Liver (tissue), 4 donors: Measurements from ENCODE around the gene MRPL41. TPM values are rescaled to one million over a fixed set of nuclear protein-coding genes. Genes with fewer than 3 reads are reported as not detected.

ENCODE experiments used
- polyA plus RNA-seq, 2 donors: library from polyadenylated mRNA; stranded (reverse) in 1 of 2; unstranded in 1 of 2; fragments of 200-250 nt in 1 of 2; fragments of >200 nt in 1 of 2; fragmentation: Nextera tagmentation in 1 of 2; extraction: Ambion mirVana in 1 of 2; gene quantifications; one replicate each; pipeline versions ENCODE4 v1.2.1 to v1.2.3, GENCODE V29; 2013 to 2015
- total RNA-seq, 2 donors: library from RNA; depleted of rRNA; stranded (reverse); fragments of >200 nt; gene quantifications; one replicate each; pipeline ENCODE4 v1.2.3, GENCODE V29; 2014
- donor health status: healthy.
- donor health status: healthy.
- donor health status: healthy.

Gene MRPL41
- total and polyA plus RNA-seq, 4 donors, result 31.7 to 120 (median 49.3) TPM

Other genes with a start within 250 kb of the MRPL41 start
- gene NRARP, start 249.6 kb upstream of the MRPL41 start, total RNA-seq, result 1 to 10 TPM in 1 of 2 donors, under 1 TPM in 1; 0.93 to 1.3 TPM
- under 1 TPM in 1 of 2 donors, not detected in 1; 0.48 TPM for gene NRARP, start 249.6 kb upstream of the MRPL41 start, polyA plus RNA-seq
- 1 to 10 TPM; 2.5 to 6.7 TPM for gene EXD3, start 128.7 kb upstream of the MRPL41 start, total RNA-seq
- 1 to 10 TPM; 3.6 to 3.7 TPM for gene EXD3, start 128.7 kb upstream of the MRPL41 start, polyA plus RNA-seq
- 1 to 10 TPM; 1.3 to 2.4 TPM for gene NOXA1, start 128.5 kb upstream of the MRPL41 start, total RNA-seq
- gene NOXA1, start 128.5 kb upstream of the MRPL41 start, polyA plus RNA-seq, result 1 to 10 TPM; 2.4 to 3.6 TPM
- 1 to 10 TPM; 1.6 to 4.7 TPM for gene ENTPD8, start 110.5 kb upstream of the MRPL41 start, total RNA-seq
- 1 to 10 TPM; 5.1 to 6.2 TPM for gene ENTPD8, start 110.5 kb upstream of the MRPL41 start, polyA plus RNA-seq
- 10 to 100 TPM in 1 of 2 donors, 1 to 10 TPM in 1; 1.7 to 12.9 TPM for gene NSMF, start 92.5 kb upstream of the MRPL41 start, total RNA-seq
- gene NSMF, start 92.5 kb upstream of the MRPL41 start, polyA plus RNA-seq, result 10 to 100 TPM in 1 of 2 donors, 1 to 10 TPM in 1; 4.6 to 13.5 TPM
- 1 to 10 TPM in 1 of 2 donors, under 1 TPM in 1; 0.75 to 6.5 TPM for gene PNPLA7, start 1.5 kb upstream of the MRPL41 start, total RNA-seq
- 1 to 10 TPM; 1.0 to 3.3 TPM for gene PNPLA7, start 1.5 kb upstream of the MRPL41 start, polyA plus RNA-seq
- 10 to 100 TPM in 1 of 2 donors, 1 to 10 TPM in 1; 9.4 to 18.9 TPM for gene DPH7, start 27.0 kb downstream of the MRPL41 start, total RNA-seq
- 10 to 100 TPM in 1 of 2 donors, 1 to 10 TPM in 1; 7.9 to 15.1 TPM for gene DPH7, start 27.0 kb downstream of the MRPL41 start, polyA plus RNA-seq
- gene ZMYND19, start 38.6 kb downstream of the MRPL41 start, total RNA-seq, result 1 to 10 TPM; 7.0 to 7.1 TPM
- gene ZMYND19, start 38.6 kb downstream of the MRPL41 start, polyA plus RNA-seq, result 1 to 10 TPM; 2.4 to 7.0 TPM
- 10 to 100 TPM in 1 of 2 donors, 1 to 10 TPM in 1; 9.8 to 31.6 TPM for gene ARRDC1, start 53.8 kb downstream of the MRPL41 start, total RNA-seq
- gene ARRDC1, start 53.8 kb downstream of the MRPL41 start, polyA plus RNA-seq, result 10 to 100 TPM; 19.9 to 26.9 TPM
- 10 to 100 TPM; 37.5 to 48.2 TPM for gene EHMT1, start 67.1 kb downstream of the MRPL41 start, total RNA-seq
- 10 to 100 TPM; 16.1 to 17.1 TPM for gene EHMT1, start 67.1 kb downstream of the MRPL41 start, polyA plus RNA-seq